ENCODE results near the gene SKP1.

DNA sequence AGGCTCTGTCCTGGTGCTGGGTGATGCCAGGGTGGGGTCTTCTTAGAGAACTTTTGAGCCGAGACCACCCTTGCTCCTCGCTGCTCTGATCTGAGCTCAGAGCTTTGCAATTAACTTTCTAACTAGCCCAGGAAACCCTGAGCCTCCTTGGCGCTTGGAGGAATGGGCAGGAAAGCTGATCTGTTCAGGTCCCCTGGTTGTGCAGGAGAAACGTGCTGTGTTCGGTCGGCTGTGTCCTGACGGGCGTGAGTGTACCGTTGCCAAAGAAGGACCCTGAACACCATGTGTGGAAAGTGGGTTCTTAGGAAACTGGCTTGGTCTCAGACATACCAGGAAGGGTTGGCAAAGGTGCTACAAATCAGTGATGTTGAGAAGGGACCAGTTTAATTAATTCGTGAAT lies 60.5 kb downstream of the SKP1 start:
- no peak for TF ChIP-seq TAF1 (conservative IDR thresholded peaks at IDR 0.05)
- TF ChIP-seq, protein P1, sequence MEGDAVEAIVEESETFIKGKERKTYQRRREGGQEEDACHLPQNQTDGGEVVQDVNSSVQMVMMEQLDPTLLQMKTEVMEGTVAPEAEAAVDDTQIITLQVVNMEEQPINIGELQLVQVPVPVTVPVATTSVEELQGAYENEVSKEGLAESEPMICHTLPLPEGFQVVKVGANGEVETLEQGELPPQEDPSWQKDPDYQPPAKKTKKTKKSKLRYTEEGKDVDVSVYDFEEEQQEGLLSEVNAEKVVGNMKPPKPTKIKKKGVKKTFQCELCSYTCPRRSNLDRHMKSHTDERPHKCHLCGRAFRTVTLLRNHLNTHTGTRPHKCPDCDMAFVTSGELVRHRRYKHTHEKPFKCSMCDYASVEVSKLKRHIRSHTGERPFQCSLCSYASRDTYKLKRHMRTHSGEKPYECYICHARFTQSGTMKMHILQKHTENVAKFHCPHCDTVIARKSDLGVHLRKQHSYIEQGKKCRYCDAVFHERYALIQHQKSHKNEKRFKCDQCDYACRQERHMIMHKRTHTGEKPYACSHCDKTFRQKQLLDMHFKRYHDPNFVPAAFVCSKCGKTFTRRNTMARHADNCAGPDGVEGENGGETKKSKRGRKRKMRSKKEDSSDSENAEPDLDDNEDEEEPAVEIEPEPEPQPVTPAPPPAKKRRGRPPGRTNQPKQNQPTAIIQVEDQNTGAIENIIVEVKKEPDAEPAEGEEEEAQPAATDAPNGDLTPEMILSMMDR (IDR thresholded peaks at IDR 0.05; ENCODE audit: low read depth, low read length, missing input control): no peak
- TF ChIP-seq, protein P2, sequence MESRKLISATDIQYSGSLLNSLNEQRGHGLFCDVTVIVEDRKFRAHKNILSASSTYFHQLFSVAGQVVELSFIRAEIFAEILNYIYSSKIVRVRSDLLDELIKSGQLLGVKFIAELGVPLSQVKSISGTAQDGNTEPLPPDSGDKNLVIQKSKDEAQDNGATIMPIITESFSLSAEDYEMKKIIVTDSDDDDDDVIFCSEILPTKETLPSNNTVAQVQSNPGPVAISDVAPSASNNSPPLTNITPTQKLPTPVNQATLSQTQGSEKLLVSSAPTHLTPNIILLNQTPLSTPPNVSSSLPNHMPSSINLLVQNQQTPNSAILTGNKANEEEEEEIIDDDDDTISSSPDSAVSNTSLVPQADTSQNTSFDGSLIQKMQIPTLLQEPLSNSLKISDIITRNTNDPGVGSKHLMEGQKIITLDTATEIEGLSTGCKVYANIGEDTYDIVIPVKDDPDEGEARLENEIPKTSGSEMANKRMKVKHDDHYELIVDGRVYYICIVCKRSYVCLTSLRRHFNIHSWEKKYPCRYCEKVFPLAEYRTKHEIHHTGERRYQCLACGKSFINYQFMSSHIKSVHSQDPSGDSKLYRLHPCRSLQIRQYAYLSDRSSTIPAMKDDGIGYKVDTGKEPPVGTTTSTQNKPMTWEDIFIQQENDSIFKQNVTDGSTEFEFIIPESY (IDR thresholded peaks at IDR 0.05): no peak
- TF ChIP-seq GABPA (IDR thresholded peaks at IDR 0.05 in 1 of 2, conservative IDR thresholded peaks at IDR 0.05 in 1 of 2): no peak
- TF ChIP-seq RXRA (IDR thresholded peaks at IDR 0.05): no peak
- TF ChIP-seq, protein P3, sequence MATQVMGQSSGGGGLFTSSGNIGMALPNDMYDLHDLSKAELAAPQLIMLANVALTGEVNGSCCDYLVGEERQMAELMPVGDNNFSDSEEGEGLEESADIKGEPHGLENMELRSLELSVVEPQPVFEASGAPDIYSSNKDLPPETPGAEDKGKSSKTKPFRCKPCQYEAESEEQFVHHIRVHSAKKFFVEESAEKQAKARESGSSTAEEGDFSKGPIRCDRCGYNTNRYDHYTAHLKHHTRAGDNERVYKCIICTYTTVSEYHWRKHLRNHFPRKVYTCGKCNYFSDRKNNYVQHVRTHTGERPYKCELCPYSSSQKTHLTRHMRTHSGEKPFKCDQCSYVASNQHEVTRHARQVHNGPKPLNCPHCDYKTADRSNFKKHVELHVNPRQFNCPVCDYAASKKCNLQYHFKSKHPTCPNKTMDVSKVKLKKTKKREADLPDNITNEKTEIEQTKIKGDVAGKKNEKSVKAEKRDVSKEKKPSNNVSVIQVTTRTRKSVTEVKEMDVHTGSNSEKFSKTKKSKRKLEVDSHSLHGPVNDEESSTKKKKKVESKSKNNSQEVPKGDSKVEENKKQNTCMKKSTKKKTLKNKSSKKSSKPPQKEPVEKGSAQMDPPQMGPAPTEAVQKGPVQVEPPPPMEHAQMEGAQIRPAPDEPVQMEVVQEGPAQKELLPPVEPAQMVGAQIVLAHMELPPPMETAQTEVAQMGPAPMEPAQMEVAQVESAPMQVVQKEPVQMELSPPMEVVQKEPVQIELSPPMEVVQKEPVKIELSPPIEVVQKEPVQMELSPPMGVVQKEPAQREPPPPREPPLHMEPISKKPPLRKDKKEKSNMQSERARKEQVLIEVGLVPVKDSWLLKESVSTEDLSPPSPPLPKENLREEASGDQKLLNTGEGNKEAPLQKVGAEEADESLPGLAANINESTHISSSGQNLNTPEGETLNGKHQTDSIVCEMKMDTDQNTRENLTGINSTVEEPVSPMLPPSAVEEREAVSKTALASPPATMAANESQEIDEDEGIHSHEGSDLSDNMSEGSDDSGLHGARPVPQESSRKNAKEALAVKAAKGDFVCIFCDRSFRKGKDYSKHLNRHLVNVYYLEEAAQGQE (IDR thresholded peaks at IDR 0.05): no peak
- TF ChIP-seq RAD21 (IDR thresholded peaks at IDR 0.05): no peak
- TF ChIP-seq, protein P4, sequence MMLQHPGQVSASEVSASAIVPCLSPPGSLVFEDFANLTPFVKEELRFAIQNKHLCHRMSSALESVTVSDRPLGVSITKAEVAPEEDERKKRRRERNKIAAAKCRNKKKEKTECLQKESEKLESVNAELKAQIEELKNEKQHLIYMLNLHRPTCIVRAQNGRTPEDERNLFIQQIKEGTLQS (IDR thresholded peaks at IDR 0.05): no peak

All from liver (tissue), 3 donors.